ENCODE data around the gene RELL1. TPM values are rescaled to one million over a fixed set of nuclear protein-coding genes. Genes with fewer than 3 reads are reported as not detected.
"Not testable (repeated sequence)": the region's sequence is repeated elsewhere in the genome, so short reads cannot be mapped to it uniquely, and the experiment has no call there.

Gene RELL1
- total RNA-seq, 1 donor from 2014 or later: 97.1 TPM

- no peak for DNase-seq (ENCODE audit: low read depth)
Observed at GRCh38 chr4:37693450-37694190, 7.4 kb upstream of the RELL1 start.

- DNase-seq (ENCODE audit: low read depth): no peak
Observed at GRCh38 chr4:37693030-37693429, 6.9 kb upstream of the RELL1 start.

GRCh38 chr4:37690976-37691375 is 4.8 kb upstream of the RELL1 start:
- no peak for DNase-seq (ENCODE audit: low read depth)

- DNase-seq (ENCODE audit: low read depth): no peak
Observed at GRCh38 chr4:37689353-37690095, 3.3 kb upstream of the RELL1 start.

GRCh38 chr4:37687681-37688080 is 1.5 kb upstream of the RELL1 start:
- no peak for DNase-seq (ENCODE audit: low read depth)

GRCh38 chr4:37687194-37687562 is 1.0 kb upstream of the RELL1 start:
- no peak for DNase-seq (ENCODE audit: low read depth)

GRCh38 chr4:37685823-37686372 is 278 bp downstream of the RELL1 start:
- peak; percentile 69 for DNase-seq (ENCODE audit: low read depth)

GRCh38 chr4:37685161-37685822 is 884 bp downstream of the RELL1 start:
- peak; percentile 85 for DNase-seq (ENCODE audit: low read depth)

- no peak for DNase-seq (ENCODE audit: low read depth)
Observed at GRCh38 chr4:37684154-37684553, 2.0 kb downstream of the RELL1 start.

- DNase-seq (ENCODE audit: low read depth): no peak
Observed at GRCh38 chr4:37682701-37683401, 3.3 kb downstream of the RELL1 start.

- DNase-seq (ENCODE audit: low read depth): no peak
Observed at GRCh38 chr4:37680089-37680488, 6.1 kb downstream of the RELL1 start.

- no peak for DNase-seq (ENCODE audit: low read depth)
Observed at GRCh38 chr4:37679301-37679700, 6.9 kb downstream of the RELL1 start.

- DNase-seq (ENCODE audit: low read depth): no peak
Observed at GRCh38 chr4:37678624-37679023, 7.6 kb downstream of the RELL1 start.

- no peak for DNase-seq (ENCODE audit: low read depth)
Observed at GRCh38 chr4:37675587-37676290, 10.4 kb downstream of the RELL1 start.

GRCh38 chr4:37674439-37674838 is 11.7 kb downstream of the RELL1 start:
- no peak for DNase-seq (ENCODE audit: low read depth)

- DNase-seq (ENCODE audit: low read depth): no peak
Observed at GRCh38 chr4:37673538-37674192, 12.5 kb downstream of the RELL1 start.

- DNase-seq (ENCODE audit: low read depth): no peak
Observed at GRCh38 chr4:37671072-37671471, 15.1 kb downstream of the RELL1 start.

GRCh38 chr4:37670249-37670648 is 15.9 kb downstream of the RELL1 start:
- DNase-seq (ENCODE audit: low read depth): no peak

GRCh38 chr4:37669124-37669523 is 17.1 kb downstream of the RELL1 start:
- DNase-seq (ENCODE audit: low read depth): not testable (repeated sequence)

Measured in myocyte (in vitro differentiated cells).